B cell (primary cell): ENCODE measurements around the gene EXD3.

ENCODE experiments used
- EZH2 ChIP-seq: IDR thresholded peaks from 2 replicates; pipeline ENCODE4 v1.6.1; 2012; ENCODE audit warnings: borderline replicate concordance, low read depth, mild to moderate bottlenecking, moderate library complexity, low read length; ENCODE audit not compliant: insufficient read depth, poor library complexity, severe bottlenecking
- TF ChIP-seq, protein P1 (sequence below): fragments of 200-600 bp; IDR thresholded peaks from one replicate; pipeline ENCODE4 v1.8.0; 2022; ENCODE audit warnings: antibody characterized with exemption, mild to moderate bottlenecking

DNA sequence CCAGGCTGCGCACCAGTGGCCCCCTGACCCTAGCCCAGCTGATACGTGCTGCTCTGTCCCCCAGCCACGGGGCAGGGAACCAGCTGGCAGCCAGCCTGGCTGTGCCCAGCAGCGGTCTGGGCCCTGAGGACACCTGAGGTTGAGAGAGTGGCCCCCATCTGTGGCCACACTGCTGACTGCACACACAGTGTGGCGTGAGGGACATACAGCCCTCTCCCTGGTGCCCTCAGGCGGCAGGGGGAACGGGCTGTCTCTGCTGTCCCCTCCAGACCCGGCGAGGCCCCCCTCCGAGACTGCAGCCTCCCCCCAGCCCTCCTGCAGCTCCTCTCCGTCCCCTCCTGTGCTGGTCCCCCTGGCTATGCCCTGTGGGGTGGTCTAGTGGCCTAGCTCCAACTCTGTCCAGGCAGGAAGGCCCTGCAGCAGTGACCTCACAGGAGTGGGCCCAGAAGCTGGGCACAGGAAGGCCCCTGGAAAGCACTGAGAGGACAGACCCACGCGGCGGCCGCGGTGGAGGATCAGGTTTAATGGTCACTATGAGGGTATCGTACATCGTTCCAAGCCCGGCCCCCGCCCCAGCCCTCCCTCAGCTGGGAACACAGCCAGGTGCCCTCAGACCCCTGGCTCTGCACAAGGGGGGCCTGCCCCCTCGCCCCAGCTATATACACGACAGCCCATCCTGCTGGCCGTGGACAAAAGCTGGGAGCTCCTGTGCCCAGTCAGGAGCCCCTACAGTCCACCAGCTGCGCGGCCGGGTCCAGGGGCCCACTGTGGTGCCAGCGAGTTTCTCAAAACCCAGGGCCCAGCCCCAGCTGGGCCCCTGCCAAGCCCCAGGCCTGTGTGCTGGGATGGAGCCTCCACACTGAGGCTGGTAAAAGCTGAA lies 25.0 kb upstream of the EXD3 start:
- TF ChIP-seq, protein P1, sequence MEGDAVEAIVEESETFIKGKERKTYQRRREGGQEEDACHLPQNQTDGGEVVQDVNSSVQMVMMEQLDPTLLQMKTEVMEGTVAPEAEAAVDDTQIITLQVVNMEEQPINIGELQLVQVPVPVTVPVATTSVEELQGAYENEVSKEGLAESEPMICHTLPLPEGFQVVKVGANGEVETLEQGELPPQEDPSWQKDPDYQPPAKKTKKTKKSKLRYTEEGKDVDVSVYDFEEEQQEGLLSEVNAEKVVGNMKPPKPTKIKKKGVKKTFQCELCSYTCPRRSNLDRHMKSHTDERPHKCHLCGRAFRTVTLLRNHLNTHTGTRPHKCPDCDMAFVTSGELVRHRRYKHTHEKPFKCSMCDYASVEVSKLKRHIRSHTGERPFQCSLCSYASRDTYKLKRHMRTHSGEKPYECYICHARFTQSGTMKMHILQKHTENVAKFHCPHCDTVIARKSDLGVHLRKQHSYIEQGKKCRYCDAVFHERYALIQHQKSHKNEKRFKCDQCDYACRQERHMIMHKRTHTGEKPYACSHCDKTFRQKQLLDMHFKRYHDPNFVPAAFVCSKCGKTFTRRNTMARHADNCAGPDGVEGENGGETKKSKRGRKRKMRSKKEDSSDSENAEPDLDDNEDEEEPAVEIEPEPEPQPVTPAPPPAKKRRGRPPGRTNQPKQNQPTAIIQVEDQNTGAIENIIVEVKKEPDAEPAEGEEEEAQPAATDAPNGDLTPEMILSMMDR, result no peak
- no peak for TF ChIP-seq EZH2
